Psoas muscle (tissue), 8 donors: ENCODE results near the gene PANK2. TPM values are rescaled to one million over a fixed set of nuclear protein-coding genes. Genes with fewer than 3 reads are reported as not detected.

ENCODE experiments used
- ATAC-seq, 4 donors: fragments of 200-7000 bp; cut with Tn5 transposase; one replicate each; pipeline ENCODE4 v1.9.1; 2020; ENCODE audit warnings: moderate library complexity in 3 of 4, mild to moderate bottlenecking in 2 of 4
- DNase-seq, 2 donors: peaks; one replicate each; pipeline ENCODE4 v3.0.0-alpha.2; 2020
- H3K27ac ChIP-seq: fragments of 200-600 bp; one replicate; pipeline ENCODE4 v1.8.0; 2022
- H3K27me3 ChIP-seq, 3 donors: fragments of 200-600 bp in 1 of 3; one replicate each; pipeline versions ENCODE4 v1.6.1 to v1.8.0; 2013 to 2022; ENCODE audit warnings: low read length in 2 of 3, mild to moderate bottlenecking in 2 of 3, moderate library complexity in 1 of 3; ENCODE audit not compliant: insufficient read depth in 3 of 3
- H3K36me3 ChIP-seq, 2 donors: fragments of 200-600 bp in 1 of 2; one replicate each; pipeline versions ENCODE4 v1.6.1 to v1.8.0; 2013 to 2022; ENCODE audit warnings: low read depth in 1 of 2, mild to moderate bottlenecking in 1 of 2, moderate library complexity in 1 of 2; ENCODE audit not compliant: insufficient read depth in 1 of 2
- H3K4me1 ChIP-seq: fragments of 200-600 bp; one replicate; pipeline ENCODE4 v1.8.0; 2022
- H3K4me3 ChIP-seq: fragments of 200-600 bp; one replicate; pipeline ENCODE4 v1.8.0; 2022; ENCODE audit warnings: mild to moderate bottlenecking
- H3K9me3 ChIP-seq: fragments of 200-600 bp; one replicate; pipeline ENCODE4 v1.8.0; 2022
- WGBS, 3 donors: extraction: QIAGEN DNeasy Blood & Tissue Kit; methylation state at CpG; one replicate each; pipeline versions ENCODE4 v1.1.6 to v1.1.7; 2013; 5-methylcytosine and 5-hydroxymethylcytosine counted together
- intact Hi-C, 2 donors: fragments of 100-400 bp; cut with DNase I; formaldehyde crosslinking; loops; one replicate each; pipeline versions ENCODE4 v1.11.0 to v1.14.2; 2022
- polyA plus RNA-seq, 3 donors: library from polyadenylated mRNA; stranded (reverse); fragments of 200-250 nt; gene quantifications; one replicate each; pipeline ENCODE4 v1.2.3, GENCODE V29; 2013
- total RNA-seq, 4 donors: library from RNA; stranded (reverse); fragmentation: NEBNext Ultra II Directional in 2 of 4; extraction: Animal tissue kit (Norgen Biotek cat#: 25700) in 2 of 4; gene quantifications; one replicate each; pipeline versions ENCODE4 v1.2.1 to v1.2.4, GENCODE V29; 2021 to 2023
- TF ChIP-seq, protein P1 (sequence below): fragments of 200-600 bp; IDR thresholded peaks from one replicate; pipeline ENCODE4 v1.8.0; 2022; ENCODE audit warnings: antibody characterized with exemption
- donor health status: healthy with polysubstance abuse.
- donor health status: DM: no; HTN: no; CAD: no; lungs with moderate emphysema.
- donor health status: Bipolar disorder and iron deficiency.
- donor health status: healthy.
- donor health status: DM: yes; HTN: yes; CAD: no.
- donor health status: DM: no; HTN: no; CAD: no.
- donor health status: DM: no; HTN: no; CAD: no.
- donor health status: DM: yes; HTN: yes; CAD: no.

PANK2 gene
- total and polyA plus RNA-seq, 7 donors: 9.7 to 32.9 (median 18.6) TPM

DNA sequence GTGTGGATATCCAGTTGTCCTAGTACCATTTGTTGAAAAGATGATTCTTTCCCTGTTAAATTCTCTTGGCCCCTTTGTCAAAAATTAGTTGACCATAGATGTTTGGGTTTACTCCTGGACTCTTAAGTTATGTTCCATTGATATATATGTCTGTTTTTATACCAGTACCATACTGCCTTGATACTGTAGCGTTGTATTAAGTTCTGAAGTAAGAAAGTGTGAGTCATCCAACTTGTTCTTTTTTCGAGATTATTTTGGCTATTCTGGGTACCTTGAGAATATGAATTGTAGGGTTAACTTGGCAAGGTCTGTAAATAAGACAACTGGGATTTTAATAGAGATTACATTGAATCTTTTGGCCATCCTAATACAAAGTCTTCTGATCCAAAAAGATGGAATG lies 26.5 kb downstream of the PANK2 start:
- no peak for ATAC-seq
- H3K9me3 ChIP-seq: no peaks in the 10 kb centered on the region
- no peak overlapping the region for H3K27ac ChIP-seq
- WGBS, 3 donors: 68 to 78% (median 74%) methylated on average over 2 of the region's 2 CpGs
- TF ChIP-seq, protein P1, sequence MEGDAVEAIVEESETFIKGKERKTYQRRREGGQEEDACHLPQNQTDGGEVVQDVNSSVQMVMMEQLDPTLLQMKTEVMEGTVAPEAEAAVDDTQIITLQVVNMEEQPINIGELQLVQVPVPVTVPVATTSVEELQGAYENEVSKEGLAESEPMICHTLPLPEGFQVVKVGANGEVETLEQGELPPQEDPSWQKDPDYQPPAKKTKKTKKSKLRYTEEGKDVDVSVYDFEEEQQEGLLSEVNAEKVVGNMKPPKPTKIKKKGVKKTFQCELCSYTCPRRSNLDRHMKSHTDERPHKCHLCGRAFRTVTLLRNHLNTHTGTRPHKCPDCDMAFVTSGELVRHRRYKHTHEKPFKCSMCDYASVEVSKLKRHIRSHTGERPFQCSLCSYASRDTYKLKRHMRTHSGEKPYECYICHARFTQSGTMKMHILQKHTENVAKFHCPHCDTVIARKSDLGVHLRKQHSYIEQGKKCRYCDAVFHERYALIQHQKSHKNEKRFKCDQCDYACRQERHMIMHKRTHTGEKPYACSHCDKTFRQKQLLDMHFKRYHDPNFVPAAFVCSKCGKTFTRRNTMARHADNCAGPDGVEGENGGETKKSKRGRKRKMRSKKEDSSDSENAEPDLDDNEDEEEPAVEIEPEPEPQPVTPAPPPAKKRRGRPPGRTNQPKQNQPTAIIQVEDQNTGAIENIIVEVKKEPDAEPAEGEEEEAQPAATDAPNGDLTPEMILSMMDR: no peak
- H3K27me3 ChIP-seq: no peaks in the 10 kb centered on the region
- H3K36me3 ChIP-seq: peaks cover 2 to 80% of the 10 kb centered on the region in 2 donors
- H3K4me1 ChIP-seq: no peaks in the 10 kb centered on the region
- intact Hi-C loops: no loop called here
- DNase-seq: no peak
- H3K4me3 ChIP-seq: no peak overlapping the region

DNA sequence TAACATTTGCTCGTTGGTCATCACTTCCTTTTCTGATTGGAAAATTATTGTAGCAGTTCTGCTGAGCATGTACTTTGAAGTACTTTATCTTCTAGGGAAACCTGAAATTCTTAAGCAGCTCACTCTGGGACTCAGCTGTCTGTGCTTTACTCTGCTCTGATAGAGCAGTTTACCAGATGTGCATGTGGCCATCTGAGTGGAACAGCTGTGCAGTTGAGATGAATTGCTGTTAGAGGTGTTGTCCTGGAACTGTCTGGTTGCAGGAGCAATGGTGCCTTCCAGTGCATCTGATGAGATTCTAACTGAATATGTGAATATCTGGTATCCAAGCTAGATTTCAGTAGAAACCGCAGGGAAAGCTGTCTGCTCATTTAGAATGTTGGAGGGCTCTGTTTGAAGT lies 27.2 kb downstream of the PANK2 start:
- ATAC-seq (peak in 1 of 4 donors; percentile 36), DNase-seq (no peak)
- TF ChIP-seq, protein P1: no peak
- 60 to 71% (median 65%) methylated on average over 2 of the region's 2 CpGs for WGBS, 3 donors
- Histone ChIP-seq H3K27me3 (no peaks in the 10 kb centered on the region), H3K4me3 (no peak overlapping the region), H3K36me3 (peaks cover 2 to 80% of the 10 kb centered on the region in 2 donors), H3K4me1 (no peaks in the 10 kb centered on the region), H3K9me3 (no peaks in the 10 kb centered on the region), H3K27ac (no peak overlapping the region)
- intact Hi-C loops: no loop called here

DNA sequence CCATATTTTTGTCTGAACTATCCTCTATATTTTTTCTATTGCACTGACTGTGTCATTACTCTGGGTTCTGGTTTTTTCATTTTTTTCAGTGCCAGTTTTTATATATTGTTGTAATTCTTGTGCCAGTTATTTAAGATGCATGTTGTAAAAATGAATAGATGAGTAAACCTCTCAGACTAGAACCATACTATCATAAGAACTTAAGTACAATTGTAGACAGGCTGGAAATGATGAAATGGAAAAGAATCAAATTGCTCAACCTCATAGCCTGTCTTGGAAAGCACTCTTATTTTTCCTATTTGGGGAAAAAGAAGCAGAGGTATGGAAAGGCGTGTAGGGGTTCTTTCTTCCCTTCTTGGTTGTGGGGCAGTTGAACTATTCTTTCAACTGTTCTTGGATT lies 30.2 kb downstream of the PANK2 start:
- Histone ChIP-seq H3K36me3 (peaks cover 0 to 80% of the 10 kb centered on the region in 2 donors), H3K4me3 (no peak overlapping the region)

DNA sequence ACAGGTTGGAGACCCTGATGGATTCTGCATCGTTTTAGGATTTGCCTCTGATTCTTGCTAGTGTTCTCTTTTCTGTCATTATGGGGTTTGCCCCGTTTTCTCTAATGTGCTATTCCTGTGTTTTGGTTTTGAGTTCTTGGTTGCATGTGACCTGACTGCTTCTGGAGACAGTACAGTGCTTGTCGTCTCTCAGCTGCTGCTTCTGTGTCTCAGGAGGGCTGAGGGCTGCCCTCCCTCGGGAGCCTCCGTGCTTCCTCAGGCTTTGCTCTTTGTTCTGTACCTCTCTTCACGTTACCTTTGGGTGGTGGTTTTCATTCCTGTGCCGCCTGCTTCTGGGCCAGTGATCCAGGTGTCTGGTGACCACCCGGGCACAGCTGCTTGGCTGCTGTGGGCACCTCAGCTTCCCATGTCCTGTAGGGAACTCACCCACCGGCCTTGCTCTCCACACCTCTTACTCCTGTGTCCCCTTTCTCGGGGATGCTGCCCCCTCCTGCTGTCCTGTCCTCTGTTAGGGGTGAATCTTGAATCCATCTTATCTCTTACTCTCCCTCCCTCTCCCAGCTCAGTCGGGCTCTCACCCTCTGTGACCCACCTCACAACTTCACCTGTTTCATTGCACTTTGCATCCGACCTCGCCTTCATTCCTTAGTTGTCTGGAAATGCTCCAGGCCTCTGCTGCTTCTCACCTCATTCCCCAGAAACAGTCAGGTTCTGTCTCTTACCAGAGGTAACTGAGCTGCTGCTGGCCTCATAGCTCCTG lies 33.2 kb downstream of the PANK2 start:
- 75 to 82% (median 80%) methylated on average over 13 of the region's 13 CpGs for WGBS, 3 donors
- Histone ChIP-seq H3K27me3 (no peaks in the 10 kb centered on the region), H3K36me3 (peaks cover 0 to 79% of the 10 kb centered on the region in 2 donors), H3K27ac (no peak overlapping the region), H3K4me3 (no peak overlapping the region), H3K9me3 (no peaks in the 10 kb centered on the region), H3K4me1 (peaks cover under 1% of the 10 kb centered on the region)
- DNase-seq (no peak), ATAC-seq (no peak)
- TF ChIP-seq, protein P1: no peak
- intact Hi-C loops: no loop called here

More for the DNA sequence above, 30.2 kb downstream of the PANK2 start:
- Histone ChIP-seq H3K27ac (no peak overlapping the region), H3K9me3 (no peaks in the 10 kb centered on the region), H3K27me3 (no peaks in the 10 kb centered on the region), H3K4me1 (no peaks in the 10 kb centered on the region)
- intact Hi-C loops: no loop called here
- 95 to 97% (median 96%) methylated on average over 1 of the region's 1 CpG for WGBS, 3 donors
- ATAC-seq (no peak), DNase-seq (no peak)
- TF ChIP-seq, protein P1: no peak

DNA sequence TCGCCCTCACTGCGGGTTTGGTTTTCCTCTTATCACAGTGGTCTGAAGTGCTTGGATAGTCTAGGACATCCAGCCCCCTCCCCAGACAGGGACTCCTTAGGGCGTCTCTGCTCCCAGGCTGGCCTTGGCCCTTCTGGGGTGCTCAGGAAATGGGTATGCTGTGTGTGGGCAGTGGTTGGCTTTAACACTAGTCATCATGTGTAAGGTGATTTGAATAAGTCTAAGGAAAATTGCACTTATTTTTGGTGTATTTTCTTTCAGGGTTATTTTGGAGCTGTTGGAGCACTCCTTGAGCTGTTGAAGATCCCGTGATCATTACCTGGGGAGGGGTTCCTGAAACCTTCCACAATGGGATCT lies 33.8 kb downstream of the PANK2 start:
- TF ChIP-seq, protein P1: no peak
- peaks cover 6% of the 10 kb centered on the region for H3K4me1 ChIP-seq
- no peak for ATAC-seq
- no peak for DNase-seq
- intact Hi-C loops: no loop called here
- 94 to 96% (median 95%) methylated on average over 4 of the region's 4 CpGs for WGBS, 3 donors
- H3K9me3 ChIP-seq: no peaks in the 10 kb centered on the region
- H3K27ac ChIP-seq: no peak overlapping the region
- H3K4me3 ChIP-seq: no peak overlapping the region
- H3K27me3 ChIP-seq: no peaks in the 10 kb centered on the region
- peaks cover 0 to 75% of the 10 kb centered on the region in 2 donors for H3K36me3 ChIP-seq
